Breast epithelium (tissue), 3 donors: ENCODE measurements around the gene SNRPA1.

Experiments
- CTCF ChIP-seq, 3 donors: fragments of 450-650 bp; IDR thresholded peaks; one replicate each; pipeline ENCODE4 v1.5.1; 2016 to 2017; ENCODE audit warnings: antibody characterized with exemption in 3 of 3, mild to moderate bottlenecking in 3 of 3, moderate library complexity in 3 of 3
- POLR2AphosphoS5 ChIP-seq, 3 donors: sonication (generic); formaldehyde crosslinking; IDR thresholded peaks; one replicate each; pipeline ENCODE4 v1.6.1; 2017; ENCODE audit warnings: antibody characterized with exemption in 3 of 3

DNA sequence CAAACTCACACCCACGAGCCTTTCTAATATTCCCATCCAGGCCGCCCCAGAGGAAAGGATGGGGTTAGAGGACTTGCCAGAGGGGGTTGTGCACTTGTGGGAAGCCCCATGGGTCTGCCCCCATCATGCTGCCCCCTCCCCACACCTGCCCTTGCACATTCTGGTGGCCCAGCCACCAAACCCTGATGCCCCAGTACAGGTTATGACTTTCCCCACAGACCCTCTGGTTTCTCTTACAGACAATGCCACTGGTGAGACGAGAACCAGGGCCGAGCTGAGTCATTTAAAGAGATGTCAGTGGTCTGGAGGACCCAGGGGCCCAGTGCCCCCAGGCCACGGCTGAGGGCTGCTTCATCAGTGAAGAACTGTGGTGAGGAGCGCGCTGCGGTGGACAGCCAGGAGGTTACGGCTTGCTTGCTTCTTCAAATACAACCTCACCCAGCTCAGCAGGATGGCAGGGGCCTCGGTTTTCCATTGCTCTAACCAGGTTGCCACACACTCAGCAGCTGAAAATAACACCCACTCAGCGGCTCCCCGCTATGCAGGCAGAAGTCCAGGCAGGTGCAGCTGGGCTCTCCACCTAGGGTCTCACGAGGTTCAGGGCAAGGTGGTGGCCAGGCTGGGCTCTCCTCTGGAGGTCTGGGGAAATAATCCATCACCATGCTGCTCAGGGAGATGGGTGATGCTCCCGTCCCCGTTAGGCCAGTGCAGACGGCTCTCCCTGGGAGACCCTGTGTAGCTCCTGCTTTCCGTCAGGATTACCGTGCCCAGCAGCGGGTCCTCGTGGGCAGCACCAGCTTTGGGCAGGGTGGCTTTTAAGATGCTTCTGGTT, 13.8 kb upstream of the SNRPA1 start:
- no peak for TF ChIP-seq POLR2AphosphoS5 (IDR thresholded peaks at IDR 0.05)
- no peak for TF ChIP-seq CTCF (IDR thresholded peaks at IDR 0.05)
